H1 (cell line): ENCODE results near the gene POLR1H.

Experiments
- EZH2 ChIP-seq: fragments of 200-600 bp; sonication (generic); IDR thresholded peaks from 2 replicates; pipeline ENCODE4 v1.7.1; 2012; ENCODE audit warnings: low read depth, mild to moderate bottlenecking, moderate library complexity, low read length, inconsistent platforms; ENCODE audit not compliant: severe bottlenecking
- POLR2A ChIP-seq, 2 experiments: IDR thresholded peaks; 1 replicate in 1 of 2; 2 replicates in 1 of 2; pipeline ENCODE4 v1.6.1; 2011; ENCODE audit warnings: low read depth in 2 of 2, low read length in 2 of 2, mild to moderate bottlenecking in 2 of 2; ENCODE audit errors: control extremely low read depth in 1 of 2
- SUZ12 ChIP-seq: fragments of 200-600 bp; sonication (generic); IDR thresholded peaks from 2 replicates; pipeline ENCODE4 v1.6.1; 2012; ENCODE audit warnings: mild to moderate bottlenecking, inconsistent platforms, low read length, moderate library complexity, mixed read lengths

GRCh38 chr6:30061092-30061857, at the start of gene POLR1H:
- peak; percentile 96 to 98 for TF ChIP-seq POLR2A (IDR thresholded peaks at IDR 0.05; ENCODE audit: control extremely low read depth in 1 of 2, low read depth in 2 of 2, low read length in 2 of 2)
- no peak for TF ChIP-seq SUZ12
- TF ChIP-seq EZH2, result no peak
